HCT116 (cell line): ENCODE measurements around the gene OCRL. TPM values are rescaled to one million over a fixed set of nuclear protein-coding genes. Genes with fewer than 3 reads are reported as not detected.

Experiments
- ATAC-seq: fragments of 200-7000 bp; cut with Tn5 transposase; 2 replicates; pipeline ENCODE4 v1.9.1; 2020; ENCODE audit warnings: mild to moderate bottlenecking, moderate library complexity
- BruUV-seq: library from RNA; stranded (reverse); fragments of 400-500 nt; replicated peaks from 2 replicates; lab custom pipeline; 2021; lab: Mats Ljungman, UMichigan
- CTCF ChIA-PET: fragments of 300-600 bp; sonication (Branson Sonifier 250); formaldehyde crosslinking; loops from one replicate; lab custom pipeline; 2021; ENCODE audit warnings: antibody characterized with exemption; lab: Charles Lee
- POLR2A ChIA-PET: fragments of 300-600, 350-600 bp; sonication (Branson Sonifier 250); formaldehyde crosslinking; loops from one replicate; lab custom pipeline; 2021; ENCODE audit warnings: antibody characterized with exemption; lab: Charles Lee
- RAD21 ChIA-PET, 2 experiments: fragments of 300-600 bp; sonication (Branson Sonifier 250); formaldehyde crosslinking; loops; one replicate each; lab custom pipeline; 2023; ENCODE audit warnings: low total read pairs in 2 of 2; ENCODE audit not compliant: uncharacterized antibody in 2 of 2, unreplicated experiment in 2 of 2, low non-redundant PET in 1 of 2; lab: Charles Lee
- DNase-seq: peaks from one replicate; pipeline ENCODE4 v3.0.0-alpha.2; 2010; ENCODE audit warnings: low read depth, low spot score
- H2AFZ ChIP-seq: fragments of 200-600 bp; shearing (Covaris generic), sonication (generic); 2 replicates; pipeline ENCODE4 v1.6.1; 2017; ENCODE audit warnings: low read depth, mixed run types, mixed read lengths, antibody characterized with exemption, low read length; ENCODE audit not compliant: poor library complexity, severe bottlenecking
- H3K27ac ChIP-seq: 2 replicates; pipeline ENCODE4 v1.5.1; 2012; ENCODE audit warnings: low read depth, low read length
- H3K27me3 ChIP-seq: fragments of 200-600 bp; sonication (generic); 2 replicates; pipeline ENCODE4 v1.6.1; 2016; ENCODE audit warnings: mixed run types, low read length, mixed read lengths; ENCODE audit not compliant: insufficient read depth
- H3K36me3 ChIP-seq, 2 experiments: fragments of 200-500 bp in 1 of 2; fragments of 200-600 bp in 1 of 2; sonication (Bioruptor generic) in 1 of 2; sonication (generic) in 1 of 2; 2 replicates each; pipeline versions ENCODE4 v1.5.1 to v1.6.1; 2014 to 2016; ENCODE audit warnings: low read length in 2 of 2, inconsistent platforms in 1 of 2, mixed read lengths in 1 of 2, mixed run types in 1 of 2; ENCODE audit not compliant: insufficient read depth in 2 of 2, control insufficient read depth in 1 of 2
- H3K4me1 ChIP-seq, 2 experiments: fragments of 200-600 bp in 1 of 2; sonication (generic) in 1 of 2; 2 replicates each; pipeline versions ENCODE4 v1.5.1 to v1.6.1; 2012 to 2017; ENCODE audit warnings: low read length in 2 of 2, inconsistent platforms in 1 of 2, mild to moderate bottlenecking in 1 of 2, mixed read lengths in 1 of 2, mixed run types in 1 of 2, moderate library complexity in 1 of 2; ENCODE audit not compliant: insufficient read depth in 2 of 2, control insufficient read depth in 1 of 2
- H3K4me2 ChIP-seq: fragments of 200-600 bp; sonication (generic); 2 replicates; pipeline ENCODE4 v1.6.1; 2017; ENCODE audit warnings: mixed run types, low read length, mixed read lengths
- H3K4me3 ChIP-seq, 2 experiments: fragments of 200-600 bp in 1 of 2; sonication (generic) in 1 of 2; replicated peaks in 1 of 2; 2 replicates each; pipeline ENCODE4 v1.5.1; 2011 to 2016; ENCODE audit warnings: low read length in 2 of 2, control low read depth in 1 of 2, low read depth in 1 of 2, mild to moderate bottlenecking in 1 of 2, mixed read lengths in 1 of 2, mixed run types in 1 of 2
- H3K79me2 ChIP-seq: fragments of 200-600 bp; sonication (generic); 2 replicates; pipeline ENCODE4 v1.6.1; 2017; ENCODE audit warnings: mild to moderate bottlenecking, mixed run types, low read length, moderate library complexity, mixed read lengths; ENCODE audit not compliant: insufficient read depth
- H3K9ac ChIP-seq: fragments of 200-600 bp; sonication (generic); 2 replicates; pipeline ENCODE4 v1.6.1; 2016; ENCODE audit warnings: low read length, mixed read lengths
- H3K9me2 ChIP-seq: fragments of 200-600 bp; sonication (generic), shearing (Covaris generic); 2 replicates; pipeline ENCODE4 v1.6.1; 2017; ENCODE audit warnings: mixed run types, mild to moderate bottlenecking, moderate library complexity; ENCODE audit not compliant: insufficient read depth
- H3K9me3 ChIP-seq, 2 experiments: fragments of 200-500 bp in 1 of 2; fragments of 200-600 bp in 1 of 2; sonication (Bioruptor generic) in 1 of 2; sonication (generic) in 1 of 2; 2 replicates each; pipeline ENCODE4 v1.6.1; 2014 to 2017; ENCODE audit warnings: low read length in 2 of 2, mixed read lengths in 2 of 2, inconsistent platforms in 1 of 2, low read depth in 1 of 2, mild to moderate bottlenecking in 1 of 2, mixed run types in 1 of 2, moderate library complexity in 1 of 2; ENCODE audit not compliant: control insufficient read depth in 1 of 2, insufficient read depth in 1 of 2
- H4K20me1 ChIP-seq: fragments of 200-600 bp; sonication (generic), shearing (Covaris generic); 2 replicates; pipeline ENCODE4 v1.6.1; 2017; ENCODE audit warnings: mixed run types, mild to moderate bottlenecking, moderate library complexity; ENCODE audit not compliant: insufficient read depth
- ATF3 ChIP-seq: IDR thresholded peaks from 2 replicates; pipeline ENCODE4 v1.6.1; 2012
- CBX3 ChIP-seq: IDR thresholded peaks from 2 replicates; pipeline ENCODE4 v1.6.1; 2012; ENCODE audit warnings: low read depth
- CEBPB ChIP-seq: IDR thresholded peaks from 2 replicates; pipeline ENCODE4 v1.6.1; 2012; ENCODE audit warnings: low read depth
- CTCF ChIP-seq, 3 experiments: fragments of 200-600 bp in 1 of 3; sonication (generic) in 1 of 3; IDR thresholded peaks in 2 of 3; conservative IDR thresholded peaks in 1 of 3; 2 replicates each; pipeline ENCODE4 v1.5.1; 2012 to 2017; ENCODE audit warnings: low read depth in 2 of 3, low read length in 2 of 3, antibody characterized with exemption in 1 of 3, borderline replicate concordance in 1 of 3, control low read depth in 1 of 3, mild to moderate bottlenecking in 1 of 3, mixed read lengths in 1 of 3, mixed run types in 1 of 3, moderate library complexity in 1 of 3; ENCODE audit not compliant: insufficient read depth in 1 of 3
- EGR1 ChIP-seq: IDR thresholded peaks from 2 replicates; pipeline ENCODE4 v1.6.1; 2012; ENCODE audit warnings: low read depth
- ELF1 ChIP-seq: IDR thresholded peaks from 2 replicates; pipeline ENCODE4 v1.6.1; 2012; ENCODE audit warnings: low read depth, borderline replicate concordance
- EZH2 ChIP-seq: fragments of 200-600 bp; sonication (generic); IDR thresholded peaks from 2 replicates; pipeline ENCODE4 v1.6.1; 2017; ENCODE audit warnings: antibody characterized with exemption, mixed run types
- EZH2phosphoT487 ChIP-seq: fragments of 200-600 bp; IDR thresholded peaks from 2 replicates; pipeline ENCODE4 v1.6.1; 2018; ENCODE audit warnings: antibody characterized with exemption, borderline replicate concordance
- FOSL1 ChIP-seq: IDR thresholded peaks from 2 replicates; pipeline ENCODE4 v1.6.1; 2012; ENCODE audit warnings: low read depth
- MAX ChIP-seq: IDR thresholded peaks from 2 replicates; pipeline ENCODE4 v1.6.1; 2012
- POLR2A ChIP-seq: IDR thresholded peaks from 2 replicates; pipeline ENCODE4 v1.7.0; 2011; ENCODE audit warnings: borderline replicate concordance; ENCODE audit not compliant: insufficient read depth, insufficient read length; ENCODE audit errors: extremely low read depth
- POLR2AphosphoS5 ChIP-seq: IDR thresholded peaks from 2 replicates; pipeline ENCODE4 v1.6.1; 2011; ENCODE audit warnings: mild to moderate bottlenecking, low read depth, low read length, moderate library complexity
- REST ChIP-seq: IDR thresholded peaks from 2 replicates; pipeline ENCODE4 v1.6.1; 2012; ENCODE audit warnings: low read depth
- SIN3A ChIP-seq: IDR thresholded peaks from 2 replicates; pipeline ENCODE4 v1.6.1; 2012; ENCODE audit warnings: low read depth
- SP1 ChIP-seq: IDR thresholded peaks from 2 replicates; pipeline ENCODE4 v1.6.1; 2012; ENCODE audit warnings: low read depth
- SRF ChIP-seq: IDR thresholded peaks from 2 replicates; pipeline ENCODE4 v1.6.1; 2012; ENCODE audit warnings: low read depth
- TCF7L2 ChIP-seq: IDR thresholded peaks from 2 replicates; pipeline ENCODE4 v1.7.0; 2011; ENCODE audit warnings: borderline replicate concordance, inconsistent platforms; ENCODE audit not compliant: insufficient read depth, insufficient read length; ENCODE audit errors: extremely low read depth
- ZBTB33 ChIP-seq: IDR thresholded peaks from 2 replicates; pipeline ENCODE4 v1.6.1; 2011; ENCODE audit warnings: mild to moderate bottlenecking, low read length, moderate library complexity; ENCODE audit not compliant: insufficient replicate concordance; ENCODE audit errors: extremely low read depth
- ZFX ChIP-seq: fragments of 450-650 bp; IDR thresholded peaks from 2 replicates; pipeline ENCODE4 v1.6.1; 2017
- ZNF274 ChIP-seq: fragments of 200-500 bp; sonication (Bioruptor generic); IDR thresholded peaks from 2 replicates; pipeline ENCODE4 v1.6.1; 2014; ENCODE audit warnings: mild to moderate bottlenecking, low read depth, low read length, inconsistent platforms
- intact Hi-C: fragments of 100-400 bp; cut with micrococcal nuclease; formaldehyde crosslinking; loops from 2 replicates; pipeline ENCODE4 v1.10.0; 2022
- total RNA-seq: library from RNA; stranded (reverse); gene quantifications from one replicate; pipeline ENCODE4 v1.2.1, GENCODE V29; 2021; ENCODE audit not compliant: unreplicated experiment

The OCRL gene
- total RNA-seq, 1 experiment from 2014 or later, result 19.8 TPM

GRCh38 chrX:129534816-129535578, 5.1 kb upstream of the OCRL start:
- ChIA-PET RAD21 (no interaction called here), POLR2A (no interaction called here), CTCF (no interaction called here)
- intact Hi-C loops, result no loop called here
- BruUV-seq, result no TSS peak
- H3K9me3 ChIP-seq, result no peaks in the 10 kb centered on the region
- no peak for DNase-seq
- no peak overlapping the region for H3K4me2 ChIP-seq
- no peak overlapping the region for H2AFZ ChIP-seq
- H3K36me3 ChIP-seq, result no peaks in the 10 kb centered on the region
- no peaks in the 10 kb centered on the region for H3K27me3 ChIP-seq
- H3K79me2 ChIP-seq, result no peaks in the 10 kb centered on the region
- no peaks in the 10 kb centered on the region for H4K20me1 ChIP-seq
- no peak overlapping the region for H3K9ac ChIP-seq
- no peak overlapping the region for H3K4me3 ChIP-seq
- TF ChIP-seq ATF3 (no peak), CEBPB (no peak), SIN3A (no peak), CTCF (IDR thresholded peaks at IDR 0.05 in 2 of 3, conservative IDR thresholded peaks at IDR 0.05 in 1 of 3; ENCODE audit: borderline replicate concordance in 1 of 3, insufficient read depth in 1 of 3, low read depth in 2 of 3, low read length in 2 of 3) (no peak), TCF7L2 (no peak), SRF (no peak), POLR2A (no peak), MAX (no peak), CBX3 (no peak), ZBTB33 (no peak), ZNF274 (no peak), ZFX (no peak), EZH2phosphoT487 (no peak), EZH2 (no peak), ELF1 (no peak), REST (no peak), FOSL1 (no peak), SP1 (no peak), POLR2AphosphoS5 (no peak), EGR1 (no peak)
- no peaks in the 10 kb centered on the region for H3K9me2 ChIP-seq
- ATAC-seq, result no peak
- H3K4me1 ChIP-seq, result peaks cover 0 to 4% of the 10 kb centered on the region in 2 experiments; a peak in 2 of 4 replicates
- H3K27ac ChIP-seq, result no peak overlapping the region
